Natural killer cell treated with Interleukin-12 subunit alpha and Interleukin-12 subunit beta and Interleukin-15 and Interleukin-18, amount 100 ng/mL, for 72 hours (primary cell): ENCODE results near the gene TLE3. TPM values are rescaled to one million over a fixed set of nuclear protein-coding genes. Genes with fewer than 3 reads are reported as not detected.
"Not testable (repeated sequence)": the region's sequence is repeated elsewhere in the genome, so short reads cannot be mapped to it uniquely, and the experiment has no call there.

Experiments used
- ATAC-seq, 2 donors: fragments of 150-1000 bp; cut with Tn5 transposase in 1 of 2; sonication (Bioruptor Pico), chemical (Tn5 transposase) in 1 of 2; 2 replicates each; pipeline ENCODE4 v1.10.0; 2021
- DNase-seq: peaks from one replicate; pipeline ENCODE4 v3.0.0; 2022; ENCODE audit warnings: low spot score
- H3K27ac Mint-ChIP-seq, 2 donors: 1 replicate in 1 of 2; 2 replicates in 1 of 2; pipeline ENCODE4 v1.8.0; 2022; ENCODE audit warnings: mixed read lengths in 2 of 2, mild to moderate bottlenecking in 1 of 2, moderate library complexity in 1 of 2
- H3K27me3 Mint-ChIP-seq, 2 donors: 1 replicate in 1 of 2; 2 replicates in 1 of 2; pipeline ENCODE4 v1.8.0; 2022; ENCODE audit warnings: mixed read lengths in 2 of 2
- H3K36me3 Mint-ChIP-seq: one replicate; pipeline ENCODE4 v1.8.0; 2022; ENCODE audit warnings: mixed read lengths
- H3K4me1 Mint-ChIP-seq, 2 donors: 1 replicate in 1 of 2; 2 replicates in 1 of 2; pipeline ENCODE4 v1.8.0; 2022; ENCODE audit warnings: low read depth in 2 of 2, mixed read lengths in 2 of 2, mild to moderate bottlenecking in 1 of 2
- H3K4me3 Mint-ChIP-seq: one replicate; pipeline ENCODE4 v1.8.0; 2022; ENCODE audit warnings: mixed read lengths
- H3K9me3 Mint-ChIP-seq: 2 replicates; pipeline ENCODE4 v1.8.0; 2022; ENCODE audit warnings: mixed read lengths
- total RNA-seq, 2 donors: library from RNA; stranded (reverse); gene quantifications; one replicate each; pipeline ENCODE4 v1.2.3, GENCODE V29; 2022

The TLE3 gene
- total RNA-seq, 2 donors from 2014 or later, result 57.6 to 128 TPM

DNA sequence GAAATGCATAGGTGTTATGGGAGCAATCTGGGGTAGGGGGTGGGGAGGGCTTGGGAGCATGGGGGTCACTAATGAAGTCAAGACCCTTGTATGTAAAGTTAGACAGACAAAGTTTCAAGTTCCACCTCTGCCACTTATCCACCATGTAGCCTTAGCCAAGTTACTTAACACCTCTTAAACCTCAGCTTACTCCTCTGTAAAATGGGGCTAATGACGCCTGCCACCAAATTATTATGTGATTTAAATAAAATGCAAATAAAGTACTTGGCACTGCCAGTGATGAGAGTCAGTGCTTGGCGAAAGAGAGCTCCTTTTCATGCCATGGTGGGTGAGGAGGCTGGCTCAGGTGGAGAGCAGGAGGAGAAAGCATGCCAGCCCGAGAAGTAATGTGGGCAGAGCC is 18.6 kb upstream of the TLE3 start:
- no peak overlapping the region for H3K4me3 Mint-ChIP-seq
- ATAC-seq, result no peak

DNA sequence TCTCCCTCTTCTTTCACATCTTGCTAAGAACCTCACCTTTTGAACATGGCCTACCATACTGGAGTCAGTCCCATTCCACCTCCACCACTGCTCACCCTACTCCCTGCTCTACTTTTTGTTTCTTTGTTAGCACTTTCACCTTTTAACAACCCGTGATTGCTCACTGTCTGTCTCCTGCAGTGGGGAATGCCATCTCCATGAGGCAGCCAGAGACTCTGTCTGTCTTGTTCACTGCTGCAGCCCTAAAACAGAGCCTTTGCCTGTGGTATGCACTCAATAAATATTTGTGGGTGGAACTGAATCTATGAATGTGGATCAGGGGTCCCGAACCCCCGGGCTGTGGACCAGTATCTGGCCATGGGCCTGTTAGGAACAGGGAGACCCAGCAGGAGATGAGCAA is 16.5 kb upstream of the TLE3 start:
- DNase-seq (no peak), ATAC-seq (no peak)
- Mint-ChIP-seq H3K27me3 (peaks cover 34 to 39% of the 10 kb centered on the region in 2 donors), H3K36me3 (no peaks in the 10 kb centered on the region), H3K4me1 (peaks cover 0 to 7% of the 10 kb centered on the region in 2 donors), H3K4me3 (no peak overlapping the region), H3K27ac (no peak overlapping the region), H3K9me3 (no peaks in the 10 kb centered on the region)

More for the DNA sequence above, 18.6 kb upstream of the TLE3 start:
- Mint-ChIP-seq H3K36me3 (no peaks in the 10 kb centered on the region), H3K27ac (no peak overlapping the region), H3K9me3 (no peaks in the 10 kb centered on the region), H3K27me3 (peaks cover 34% of the 10 kb centered on the region in 2 donors), H3K4me1 (peaks cover 0 to 7% of the 10 kb centered on the region in 2 donors)
- DNase-seq, result no peak

DNA sequence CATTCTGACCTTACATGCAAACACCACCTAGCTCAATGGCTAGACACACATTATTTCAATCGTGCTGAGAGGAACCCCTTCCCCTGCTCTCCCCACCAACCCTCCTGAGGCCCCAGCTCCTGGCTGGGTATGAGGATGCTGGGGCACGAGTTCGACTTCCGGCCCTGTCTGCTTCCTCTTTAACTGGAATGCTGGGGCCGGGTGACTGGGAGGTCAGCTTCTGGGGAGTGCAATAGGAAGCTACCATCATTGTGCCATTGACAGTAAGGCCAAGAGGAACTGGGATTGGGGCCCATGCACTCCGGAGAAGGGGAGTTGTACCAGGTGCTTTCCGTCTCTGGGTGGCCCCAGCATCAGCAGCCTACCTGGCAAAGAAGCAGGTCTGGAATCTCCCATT is 15.6 kb upstream of the TLE3 start:
- no peak overlapping the region for H3K4me3 Mint-ChIP-seq
- no peak for DNase-seq
- no peaks in the 10 kb centered on the region for H3K36me3 Mint-ChIP-seq
- ATAC-seq, result no peak
- H3K4me1 Mint-ChIP-seq, result peaks cover 0 to 7% of the 10 kb centered on the region in 2 donors
- no peak overlapping the region for H3K27ac Mint-ChIP-seq
- no peaks in the 10 kb centered on the region for H3K9me3 Mint-ChIP-seq
- peaks cover 34 to 40% of the 10 kb centered on the region in 2 donors for H3K27me3 Mint-ChIP-seq

DNA sequence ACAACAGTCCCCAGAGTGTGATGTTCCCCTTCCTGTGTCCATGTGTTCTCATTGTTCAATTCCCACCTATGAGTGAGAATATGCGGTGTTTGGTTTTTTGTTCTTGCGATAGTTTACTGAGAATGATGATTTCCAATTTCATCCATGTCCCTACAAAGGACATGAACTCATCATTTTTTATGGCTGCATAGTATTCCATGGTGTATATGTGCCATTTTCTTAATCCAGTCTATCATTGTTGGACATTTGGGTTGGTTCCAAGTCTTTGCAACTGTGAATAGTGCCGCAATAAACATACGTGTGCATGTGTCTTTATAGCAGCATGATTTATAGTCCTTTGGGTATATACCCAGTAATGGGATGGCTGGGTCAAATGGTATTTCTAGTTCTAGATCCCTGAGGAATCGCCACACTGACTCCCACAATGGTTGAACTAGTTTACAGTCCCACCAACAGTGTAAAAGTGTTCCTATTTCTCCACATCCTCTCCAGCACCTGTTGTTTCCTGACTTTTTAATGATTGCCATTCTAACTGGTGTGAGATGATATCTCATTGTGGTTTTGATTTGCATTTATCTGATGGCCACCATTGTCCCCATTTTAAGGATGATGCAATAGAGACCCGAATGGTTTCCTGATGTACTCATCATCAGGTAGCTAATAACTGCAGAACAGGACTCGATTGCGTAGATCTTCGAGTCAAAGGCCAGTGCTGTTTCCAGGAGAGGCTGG is 15.0 kb upstream of the TLE3 start:
- peaks cover 34 to 40% of the 10 kb centered on the region in 2 donors for H3K27me3 Mint-ChIP-seq
- not testable (repeated sequence) for H3K27ac Mint-ChIP-seq, DNase-seq, H3K4me3 Mint-ChIP-seq, ATAC-seq, H3K36me3 Mint-ChIP-seq, H3K9me3 Mint-ChIP-seq, H3K4me1 Mint-ChIP-seq

DNA sequence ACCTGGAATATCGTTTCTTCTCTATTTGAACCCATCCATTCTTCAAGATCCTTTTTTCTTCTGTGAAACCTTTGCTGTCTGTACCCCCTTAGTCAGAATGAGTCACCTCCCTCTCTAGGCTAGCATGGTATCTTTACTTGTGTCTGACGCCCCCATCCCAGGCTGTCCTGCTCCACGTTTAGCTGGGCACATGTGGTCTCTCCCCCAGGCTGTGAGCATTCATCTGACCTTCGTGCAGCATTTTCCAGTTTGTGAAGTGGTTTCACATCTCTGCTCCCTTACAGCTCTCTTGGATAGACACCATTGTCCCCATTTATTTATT is 14.3 kb upstream of the TLE3 start:
- DNase-seq, result no peak
- peaks cover 34 to 41% of the 10 kb centered on the region in 2 donors for H3K27me3 Mint-ChIP-seq
- H3K4me3 Mint-ChIP-seq, result no peak overlapping the region
- no peak for ATAC-seq
- H3K27ac Mint-ChIP-seq, result no peak overlapping the region
- no peaks in the 10 kb centered on the region for H3K9me3 Mint-ChIP-seq
- H3K4me1 Mint-ChIP-seq, result peaks cover 0 to 7% of the 10 kb centered on the region in 2 donors
- H3K36me3 Mint-ChIP-seq, result no peaks in the 10 kb centered on the region

DNA sequence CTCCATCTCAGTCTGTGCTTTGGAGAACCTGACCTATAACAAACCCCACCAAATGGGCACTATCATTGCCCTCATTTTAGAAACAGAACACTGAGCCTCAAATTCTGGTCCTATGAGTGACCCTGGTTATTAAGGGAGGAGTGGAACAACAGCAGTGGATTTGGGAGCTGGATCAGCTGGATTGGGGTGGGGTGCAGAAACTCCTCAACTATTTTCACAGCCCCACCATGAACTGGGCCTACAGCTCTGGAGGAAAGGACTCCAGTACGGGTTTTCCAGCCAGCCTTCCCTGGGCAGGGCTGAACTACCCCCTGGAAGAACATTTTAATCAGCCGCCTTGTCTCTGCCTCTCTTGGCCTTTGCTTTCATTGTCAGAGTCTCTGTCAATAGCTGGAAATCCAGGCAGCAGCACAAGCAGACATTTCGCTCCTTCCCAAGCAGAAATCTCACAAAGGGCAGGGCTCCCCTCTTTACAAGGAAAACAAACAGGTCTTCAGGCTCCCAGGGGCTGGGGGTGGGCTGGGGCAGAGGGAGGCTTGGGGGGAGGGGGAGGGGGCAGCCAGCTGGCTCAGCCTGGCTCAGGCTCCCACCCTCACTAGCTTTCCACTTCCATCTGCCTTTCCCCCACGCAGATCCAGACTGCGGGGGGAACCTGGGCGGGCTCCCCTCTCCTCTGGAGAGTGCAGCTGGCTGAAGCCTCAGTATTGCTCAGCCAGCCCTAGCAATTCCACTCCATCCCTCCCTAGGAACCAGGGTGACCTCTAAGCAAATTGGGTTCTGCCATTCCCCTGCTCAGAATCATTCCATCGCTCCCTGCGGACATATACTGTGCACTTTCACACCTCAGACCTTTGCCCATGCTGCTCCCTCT is 13.7 kb upstream of the TLE3 start:
- ATAC-seq (no peak), DNase-seq (no peak)
- Mint-ChIP-seq H3K9me3 (no peaks in the 10 kb centered on the region), H3K36me3 (no peaks in the 10 kb centered on the region), H3K4me3 (no peak overlapping the region), H3K4me1 (peaks cover 0 to 7% of the 10 kb centered on the region in 2 donors), H3K27me3 (peaks cover 31 to 37% of the 10 kb centered on the region in 2 donors), H3K27ac (no peak overlapping the region)

DNA sequence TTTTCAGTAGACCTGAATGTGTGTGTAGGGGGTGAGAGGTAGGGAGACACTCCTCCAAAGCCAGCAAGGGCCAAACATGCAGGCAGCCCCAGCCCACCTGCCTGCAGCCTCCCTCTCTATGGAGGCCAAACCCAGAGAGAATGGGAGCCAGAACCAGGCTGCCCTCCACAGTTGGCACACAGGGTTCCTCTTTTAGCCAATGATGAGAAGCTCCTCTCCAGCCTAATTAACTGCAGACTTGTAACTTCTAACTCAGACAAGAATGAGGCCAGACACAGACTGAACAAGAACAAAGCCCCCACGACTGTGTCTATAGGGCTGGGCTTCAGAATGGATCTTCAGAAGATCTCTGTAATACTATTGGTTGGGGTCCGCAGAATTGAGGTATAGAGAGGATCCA is 12.3 kb upstream of the TLE3 start:
- DNase-seq, result no peak
- peaks cover 30 to 35% of the 10 kb centered on the region in 2 donors for H3K27me3 Mint-ChIP-seq
- no peak overlapping the region for H3K4me3 Mint-ChIP-seq
- H3K36me3 Mint-ChIP-seq, result no peaks in the 10 kb centered on the region
- no peaks in the 10 kb centered on the region for H3K9me3 Mint-ChIP-seq
- H3K27ac Mint-ChIP-seq, result no peak overlapping the region
- no peak for ATAC-seq
- H3K4me1 Mint-ChIP-seq, result peaks cover 0 to 7% of the 10 kb centered on the region in 2 donors

DNA sequence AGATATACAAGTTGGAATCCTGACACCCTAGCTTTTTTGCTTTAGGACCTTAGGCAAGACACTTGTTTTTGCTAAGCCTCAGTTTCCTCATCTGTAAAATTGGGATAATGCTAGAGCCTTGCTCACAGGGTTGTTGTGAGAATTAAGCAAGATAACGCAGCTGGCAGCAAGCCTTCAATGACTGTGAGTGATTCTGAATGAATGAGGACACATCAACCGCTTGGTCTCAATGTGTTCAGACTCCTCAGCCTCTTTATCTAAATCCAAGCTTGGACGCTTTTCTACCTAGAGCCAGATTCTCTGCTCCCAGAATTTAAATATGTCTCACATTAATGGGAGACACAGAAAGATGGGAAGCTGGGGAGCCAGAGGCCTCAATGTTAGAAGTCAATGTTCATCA is 11.8 kb upstream of the TLE3 start:
- H3K27me3 Mint-ChIP-seq, result peaks cover 29 to 38% of the 10 kb centered on the region in 2 donors

DNA sequence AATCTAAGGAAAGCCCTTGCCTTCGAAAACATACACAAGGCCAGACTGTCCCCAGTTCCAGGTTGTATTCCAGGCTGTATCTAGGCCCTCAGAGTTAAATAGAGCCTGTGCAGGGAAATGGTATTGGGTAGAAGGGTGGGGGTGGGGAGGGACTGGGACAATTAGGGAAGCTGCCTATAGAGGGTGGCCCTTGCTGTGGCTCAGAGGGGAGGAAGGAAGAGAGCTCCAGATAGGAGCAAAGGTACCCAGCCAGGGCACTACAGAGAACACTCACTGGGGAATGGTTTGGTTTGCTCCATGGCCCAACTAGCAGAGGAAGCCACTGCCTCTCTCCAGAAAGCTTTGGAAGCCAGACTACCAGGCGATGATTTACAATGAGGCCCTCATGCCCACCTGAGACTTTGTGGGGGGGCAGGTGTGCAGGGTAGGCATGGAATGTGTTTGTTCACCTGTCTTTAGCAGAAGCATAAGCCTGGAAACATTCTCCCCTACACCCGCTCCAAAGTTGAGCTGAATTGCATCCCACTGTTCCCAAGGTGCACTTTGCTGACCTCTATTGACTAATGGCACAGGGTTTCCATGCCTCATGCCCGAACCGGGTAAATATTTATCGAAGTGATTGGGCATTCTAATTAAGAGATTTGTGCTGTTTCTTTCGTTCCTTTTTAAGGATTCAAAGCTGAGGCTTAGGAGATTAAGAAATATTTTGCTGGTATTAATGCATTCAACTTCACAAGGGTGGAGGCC is 6.3 kb upstream of the TLE3 start:
- Mint-ChIP-seq H3K4me3 (no peak overlapping the region), H3K27ac (no peak overlapping the region), H3K27me3 (peaks cover 20 to 32% of the 10 kb centered on the region in 2 donors), H3K9me3 (no peaks in the 10 kb centered on the region), H3K4me1 (peaks cover 21 to 32% of the 10 kb centered on the region in 2 donors), H3K36me3 (no peaks in the 10 kb centered on the region)
- DNase-seq (no peak), ATAC-seq (no peak)

More for the DNA sequence above, 11.8 kb upstream of the TLE3 start:
- no peak overlapping the region for H3K4me3 Mint-ChIP-seq
- no peak for ATAC-seq
- H3K27ac Mint-ChIP-seq, result no peak overlapping the region
- H3K4me1 Mint-ChIP-seq, result peaks cover 0 to 7% of the 10 kb centered on the region in 2 donors
- DNase-seq, result no peak
- H3K9me3 Mint-ChIP-seq, result no peaks in the 10 kb centered on the region
- no peaks in the 10 kb centered on the region for H3K36me3 Mint-ChIP-seq

DNA sequence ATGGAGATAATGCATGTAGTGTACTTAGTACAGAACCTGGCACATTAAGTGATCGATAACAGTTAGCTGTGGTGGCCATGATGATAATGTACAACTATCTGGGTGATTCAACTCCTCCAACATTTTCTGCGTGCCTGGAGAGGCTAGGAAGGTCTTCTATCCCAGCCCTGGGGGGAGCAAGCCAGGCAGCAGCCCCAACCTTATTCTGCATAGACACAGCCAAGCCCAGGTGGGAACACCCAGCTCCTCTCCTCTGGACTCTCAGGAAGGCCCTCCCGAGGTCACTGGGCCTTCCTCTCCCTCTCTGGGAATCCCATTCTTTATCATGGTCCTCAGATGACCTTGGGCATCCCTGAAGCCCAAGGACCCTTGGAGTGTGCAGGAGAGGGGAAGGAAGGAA is 5.1 kb upstream of the TLE3 start:
- peaks cover 20 to 32% of the 10 kb centered on the region in 2 donors for H3K27me3 Mint-ChIP-seq
- DNase-seq (no peak), ATAC-seq (no peak)
- H3K4me3 Mint-ChIP-seq, result peak overlapping the region; percentile 30
- H3K4me1 Mint-ChIP-seq, result peaks cover 29 to 39% of the 10 kb centered on the region in 2 donors
- no peaks in the 10 kb centered on the region for H3K9me3 Mint-ChIP-seq
- peak overlapping the region in 1 of 2 donors; percentile 32 for H3K27ac Mint-ChIP-seq
- no peaks in the 10 kb centered on the region for H3K36me3 Mint-ChIP-seq

DNA sequence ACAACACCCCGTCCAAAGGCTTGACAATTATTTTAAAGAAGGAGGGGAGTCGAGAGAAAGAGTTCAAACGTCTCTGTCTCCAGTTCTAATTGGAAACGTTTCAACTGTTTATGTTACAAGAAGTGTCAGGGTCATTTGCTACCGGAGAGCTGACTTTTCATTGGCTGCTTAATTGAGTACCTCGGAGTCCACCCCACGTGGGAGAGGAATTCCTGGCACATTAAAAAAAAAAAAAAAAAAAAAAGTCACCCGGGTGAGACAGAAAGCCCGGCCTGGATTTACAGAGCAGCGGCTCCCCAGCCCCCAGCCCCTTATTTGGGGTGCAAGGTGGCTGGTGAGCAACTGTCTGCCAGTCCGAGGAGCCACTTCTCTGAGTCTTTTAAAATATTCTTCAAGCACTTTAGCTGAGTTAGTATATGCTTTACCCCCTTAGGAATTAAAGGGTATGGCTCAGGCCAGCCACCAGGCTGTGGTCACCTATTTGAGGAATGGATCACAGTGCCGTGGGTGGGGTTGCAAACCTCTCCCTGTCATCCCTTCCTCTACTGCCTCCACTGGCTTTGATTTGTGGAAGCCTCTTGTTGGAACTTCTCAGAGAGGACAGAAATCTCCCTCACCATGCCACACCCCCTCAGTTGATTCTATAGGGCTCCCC is 3.9 kb upstream of the TLE3 start:
- no peak for ATAC-seq
- Mint-ChIP-seq H3K4me3 (no peak overlapping the region), H3K9me3 (no peaks in the 10 kb centered on the region), H3K27me3 (peaks cover 20 to 29% of the 10 kb centered on the region in 2 donors), H3K27ac (no peak overlapping the region), H3K4me1 (peaks cover 34 to 45% of the 10 kb centered on the region in 2 donors), H3K36me3 (no peaks in the 10 kb centered on the region)
- no peak for DNase-seq

DNA sequence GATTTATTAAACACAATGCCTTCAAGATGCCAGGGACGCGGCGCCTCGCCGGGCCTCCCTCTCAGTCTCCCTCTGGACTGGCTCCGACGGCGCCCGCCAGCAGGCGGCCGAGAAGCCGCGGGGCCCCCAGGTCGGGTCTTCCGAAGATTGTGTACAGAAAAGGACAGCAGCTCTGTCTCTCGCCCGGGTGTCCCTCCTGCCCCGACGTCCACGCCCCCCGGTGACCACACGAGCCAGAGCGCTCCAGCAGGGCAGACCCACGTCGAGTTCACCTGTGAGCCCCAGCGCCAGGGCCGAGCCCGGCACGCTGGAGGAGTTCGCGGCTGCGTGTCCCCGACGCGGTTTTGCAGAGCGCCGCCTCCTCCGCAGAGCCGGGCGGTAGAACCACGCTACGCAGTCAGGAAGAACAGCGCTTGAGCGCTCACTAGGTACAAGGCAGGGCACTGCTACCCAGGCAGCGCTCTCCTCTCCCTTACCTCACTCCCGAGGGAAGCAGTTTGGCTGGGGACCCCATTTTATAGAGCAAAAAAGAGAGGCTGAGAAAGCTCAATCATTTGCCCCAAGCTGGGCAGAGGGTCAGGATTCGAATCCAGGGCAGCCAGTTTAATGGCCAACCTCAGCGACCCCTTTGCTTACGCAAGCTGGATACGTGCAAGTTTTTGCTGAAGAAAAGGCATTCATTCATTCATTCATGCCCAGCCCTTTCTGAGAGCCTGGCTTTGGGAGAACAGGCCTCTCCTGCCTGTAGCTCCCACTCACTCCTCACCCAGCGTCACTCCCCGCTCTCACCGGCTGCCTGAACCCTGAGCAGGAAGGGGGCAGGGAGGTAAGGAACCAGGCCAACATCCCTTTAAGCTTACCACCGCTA is 3.0 kb upstream of the TLE3 start:
- ATAC-seq (peak; percentile 32 to 40), DNase-seq (peak; percentile 77)
- Mint-ChIP-seq H3K27me3 (peaks cover 11 to 28% of the 10 kb centered on the region in 2 donors), H3K4me1 (peaks cover 36 to 48% of the 10 kb centered on the region in 2 donors), H3K9me3 (no peaks in the 10 kb centered on the region), H3K27ac (no peak overlapping the region), H3K36me3 (no peaks in the 10 kb centered on the region), H3K4me3 (peak overlapping the region; percentile 93)
